G401 (cell line): Measurements from ENCODE around the gene EDRF1. TPM values are rescaled to one million over a fixed set of nuclear protein-coding genes. Genes with fewer than 3 reads are reported as not detected.

ENCODE experiments used
- DNase-seq: peaks from one replicate; pipeline ENCODE4 v3.0.0-alpha.2; 2015; ENCODE audit warnings: low spot score
- in situ Hi-C: cut with HindIII; loops from 2 replicates; pipeline ENCODE4 v1.10.0; 2016; ENCODE audit warnings: low sequenced_read_pairs, mixed read lengths
- total RNA-seq: library from RNA; depleted of rRNA; stranded (reverse); fragments of >200 nt; shearing (Covaris generic); gene quantifications from 2 replicates; pipeline ENCODE4 v1.2.3, GENCODE V29; 2014; rRNA removed

Gene EDRF1
- total RNA-seq, 1 experiment from 2014 or later, result 31.1 TPM

DNA sequence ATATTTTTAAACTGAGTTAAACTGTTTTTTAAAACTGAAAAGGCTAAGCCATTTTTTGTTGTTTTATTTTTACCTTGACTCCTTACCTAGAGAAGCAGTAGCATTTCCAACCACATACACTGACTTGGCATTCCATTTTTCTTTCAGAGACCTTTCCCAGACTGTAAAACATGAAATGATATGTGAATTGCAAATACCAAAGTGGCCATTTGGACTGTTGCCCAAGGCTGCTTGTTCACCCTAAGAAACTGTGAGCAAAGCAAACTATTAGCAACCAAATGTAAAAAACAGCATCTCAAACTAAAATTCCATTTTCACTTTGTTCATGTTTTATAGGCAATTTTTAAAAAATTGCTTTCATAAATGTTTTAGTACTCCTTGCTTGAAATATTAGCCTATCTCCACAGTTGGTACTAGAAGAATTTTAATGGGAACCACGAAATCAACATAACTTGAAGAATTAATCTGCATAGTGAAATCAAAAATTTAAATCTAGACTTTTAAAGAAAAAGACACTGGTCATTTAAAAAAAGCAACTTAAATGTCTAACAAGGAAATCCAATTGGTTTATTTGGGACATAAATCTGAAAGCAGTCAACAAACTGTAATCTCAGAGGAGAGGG lies 92.7 kb downstream of the EDRF1 start:
- DNase-seq, result no peak
- in situ Hi-C loops, result no loop called here

Other genes starting within 250 kb of the EDRF1 start
- gene TEX36, start 36.5 kb upstream of the EDRF1 start, total RNA-seq, result not detected in 2 replicates
- gene MMP21, start 56.1 kb downstream of the EDRF1 start, total RNA-seq, result not detected in 2 replicates
- gene UROS, start 103.5 kb downstream of the EDRF1 start, total RNA-seq, result 143 and 148 TPM in 2 replicates
- gene BCCIP, start 103.8 kb downstream of the EDRF1 start, total RNA-seq, result 88.8 and 146 TPM in 2 replicates
- 46.3 and 63.2 TPM in 2 replicates for gene DHX32, start 161.6 kb downstream of the EDRF1 start, total RNA-seq
- gene FANK1, start 176.9 kb downstream of the EDRF1 start, total RNA-seq, result 3.1 and 4.8 TPM in 2 replicates